Activated T-helper 2 cell treated with anti-CD3 and anti-CD28 coated beads, Interferon-gamma antibody, Interleukin-2, Interleukin-4, amounts not matched to agents 10 μg/mL and 5 μg/mL and 100 μg/mL, durations not matched to agents 14 hours and 24 hours and 36 hours (primary cell): ENCODE results near the gene TRAPPC11. TPM values are rescaled to one million over a fixed set of nuclear protein-coding genes. Genes with fewer than 3 reads are reported as not detected.
"Not testable (repeated sequence)": the region's sequence is repeated elsewhere in the genome, so short reads cannot be mapped to it uniquely, and the experiment has no call there.

Source experiments
- DNase-seq: peaks from one replicate; pipeline ENCODE4 v3.0.0; 2021; ENCODE audit warnings: low spot score
- H3K27ac Mint-ChIP-seq: one replicate; pipeline ENCODE4 v1.8.0; 2021; ENCODE audit warnings: mixed read lengths
- H3K27me3 Mint-ChIP-seq: one replicate; pipeline ENCODE4 v1.8.0; 2021; ENCODE audit warnings: low read depth, mixed read lengths
- H3K36me3 Mint-ChIP-seq: one replicate; pipeline ENCODE4 v1.8.0; 2021; ENCODE audit warnings: low read depth, mixed read lengths
- H3K4me1 Mint-ChIP-seq: one replicate; pipeline ENCODE4 v1.8.0; 2021; ENCODE audit warnings: low read depth, mixed read lengths
- H3K4me3 Mint-ChIP-seq: one replicate; pipeline ENCODE4 v1.8.0; 2021; ENCODE audit warnings: low read depth, mild to moderate bottlenecking, moderate library complexity, mixed read lengths
- H3K9me3 Mint-ChIP-seq: one replicate; pipeline ENCODE4 v1.8.0; 2021; ENCODE audit warnings: mixed read lengths
- intact Hi-C: fragments of 100-400 bp; cut with micrococcal nuclease; formaldehyde crosslinking; loops from one replicate; pipeline ENCODE4 v1.15.1; 2023
- total RNA-seq: library from RNA; stranded (reverse); gene quantifications from 2 replicates; pipeline ENCODE4 v1.2.3, GENCODE V29; 2022

TRAPPC11 gene
- total RNA-seq: 28.1 and 32.0 TPM in 2 replicates

DNA sequence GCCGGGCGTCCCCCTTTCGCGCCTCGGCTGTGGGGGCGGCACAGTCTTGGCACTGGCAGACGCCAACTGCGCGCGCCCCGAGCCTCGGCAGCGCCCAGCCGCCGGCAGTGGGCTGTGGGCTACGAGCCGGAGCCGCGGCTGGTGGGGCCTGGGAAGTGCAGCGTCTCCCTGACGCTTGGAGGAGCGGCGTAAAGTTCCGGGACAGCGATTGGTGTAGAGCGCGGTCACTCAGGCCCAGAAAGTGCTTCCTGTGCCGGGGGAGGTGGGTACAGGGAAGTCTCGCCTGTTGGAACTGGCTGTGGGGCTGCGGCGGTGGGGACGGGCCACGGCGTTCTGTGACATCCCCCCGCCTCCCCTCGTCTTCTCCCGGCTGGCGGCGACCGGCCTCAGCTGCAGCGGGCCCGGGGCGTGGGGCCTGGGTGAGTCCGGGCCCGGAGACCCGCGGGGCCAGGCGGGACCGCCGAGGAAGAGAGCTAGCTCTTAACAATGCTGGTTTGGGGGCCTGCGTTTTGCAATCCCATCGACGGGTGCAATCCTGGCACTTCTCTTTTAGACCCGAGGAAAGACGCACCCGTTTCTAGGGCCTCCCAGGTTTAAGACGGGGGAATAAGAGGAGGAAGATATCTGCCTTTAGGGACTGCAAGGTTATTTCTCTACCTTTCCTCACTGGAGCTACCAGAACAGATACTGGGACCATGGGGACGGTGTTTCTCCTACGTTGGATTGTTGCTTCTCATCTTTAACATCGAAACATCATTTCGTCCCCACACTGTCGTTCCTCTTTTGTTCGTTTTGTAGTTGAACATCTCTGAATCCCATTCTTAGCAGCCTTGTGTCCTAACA, at the start of gene TRAPPC11, which contains the start of gene RWDD4:
Gene TRAPPC11, plus strand, starts transcription at position 265 of the 843 bp plus-strand sequence. CDS start 4,575 bp downstream, outside the sequence.
Gene RWDD4, minus strand, starts transcription at position 157 of the 843 bp plus-strand sequence. CDS start 233 bp downstream, outside the sequence.
- H3K4me1 Mint-ChIP-seq: peaks cover 22% of the 10 kb centered on the region
- intact Hi-C loops: loop anchor here (1.0 to 5.0 kb wide), 4 partner anchors 63 to 742 kb away; partner anchors contain the start of genes CDKN2AIP and DCTD

GRCh38 chr4:183610033-183610432, 49.1 kb upstream of the TRAPPC11 start:
- H3K4me1 Mint-ChIP-seq: no peaks in the 10 kb centered on the region
- H3K9me3 Mint-ChIP-seq: no peaks in the 10 kb centered on the region
- intact Hi-C loops: no loop called here
- no peak overlapping the region for H3K27ac Mint-ChIP-seq
- DNase-seq: no peak
- H3K36me3 Mint-ChIP-seq: no peaks in the 10 kb centered on the region
- no peak overlapping the region for H3K4me3 Mint-ChIP-seq
- H3K27me3 Mint-ChIP-seq: peaks cover 6% of the 10 kb centered on the region

More for the DNA sequence above, at the start of gene TRAPPC11, which contains the start of gene RWDD4:
- H3K4me3 Mint-ChIP-seq: peak within 1 kb of the TSS; percentile 93
- H3K36me3 Mint-ChIP-seq: peaks cover 26% of the 10 kb centered on the region
- H3K27ac Mint-ChIP-seq: peak within 1 kb of the TSS; percentile 96
- DNase-seq: peak; percentile 95
- H3K9me3 Mint-ChIP-seq: no peaks in the 10 kb centered on the region
- H3K27me3 Mint-ChIP-seq: no peaks in the 10 kb centered on the region

DNA sequence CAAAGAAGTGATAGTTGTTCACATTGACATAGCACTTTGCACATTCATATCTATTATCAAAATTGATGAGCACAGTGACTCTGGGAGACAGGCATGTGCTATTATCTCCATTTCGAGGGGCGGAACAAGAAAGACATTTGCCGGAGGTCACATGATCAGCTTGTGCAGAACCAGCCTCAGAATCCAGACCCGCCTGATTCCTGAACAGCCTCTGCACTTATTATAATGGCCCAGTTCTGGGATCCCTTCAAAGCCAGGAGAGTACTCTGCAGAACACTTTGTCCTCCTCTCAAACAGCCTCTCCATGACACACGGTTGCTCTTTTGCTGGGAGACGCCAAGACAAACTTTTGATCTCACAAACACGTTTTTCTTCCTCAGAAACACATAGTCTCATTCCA, 48.5 kb upstream of the TRAPPC11 start:
- Mint-ChIP-seq H3K27ac (no peak overlapping the region), H3K27me3 (peaks cover 6% of the 10 kb centered on the region), H3K9me3 (no peaks in the 10 kb centered on the region), H3K36me3 (no peaks in the 10 kb centered on the region), H3K4me1 (no peaks in the 10 kb centered on the region), H3K4me3 (no peak overlapping the region)
- DNase-seq: no peak
- intact Hi-C loops: no loop called here

DNA sequence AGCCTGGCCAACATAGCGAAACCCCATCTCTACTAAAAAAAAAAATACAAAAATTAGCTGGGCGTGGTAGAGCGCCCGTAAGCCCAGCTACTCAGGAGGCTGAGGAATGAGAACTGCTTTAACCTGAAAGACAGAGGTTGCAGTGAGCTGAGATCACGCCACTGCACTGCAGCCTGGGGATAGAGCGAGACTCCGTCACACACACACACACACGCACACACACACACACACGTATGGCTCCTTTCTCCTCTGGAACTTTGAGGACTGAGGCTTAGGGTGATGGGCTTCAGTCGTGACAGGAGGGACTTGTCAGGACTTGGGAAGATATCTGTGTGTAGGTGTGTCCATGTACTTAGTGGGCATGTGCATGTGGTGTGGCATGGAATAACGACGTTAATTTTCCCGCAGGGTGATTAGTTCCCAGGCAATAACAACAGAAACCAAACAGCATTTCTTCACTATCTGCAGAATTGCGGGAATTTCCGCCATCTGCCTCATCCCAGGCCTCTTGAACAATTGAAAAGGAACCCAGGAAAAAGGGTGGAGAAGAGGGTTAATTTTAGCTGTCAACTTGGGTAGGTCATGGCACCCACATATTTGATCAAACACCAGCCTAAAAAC, 47.8 kb upstream of the TRAPPC11 start:
- intact Hi-C loops: no loop called here
- H3K36me3 Mint-ChIP-seq: no peaks in the 10 kb centered on the region
- peaks cover 6% of the 10 kb centered on the region for H3K27me3 Mint-ChIP-seq
- H3K4me1 Mint-ChIP-seq: no peaks in the 10 kb centered on the region
- no peaks in the 10 kb centered on the region for H3K9me3 Mint-ChIP-seq
- no peak overlapping the region for H3K27ac Mint-ChIP-seq
- H3K4me3 Mint-ChIP-seq: no peak overlapping the region
- DNase-seq: no peak

DNA sequence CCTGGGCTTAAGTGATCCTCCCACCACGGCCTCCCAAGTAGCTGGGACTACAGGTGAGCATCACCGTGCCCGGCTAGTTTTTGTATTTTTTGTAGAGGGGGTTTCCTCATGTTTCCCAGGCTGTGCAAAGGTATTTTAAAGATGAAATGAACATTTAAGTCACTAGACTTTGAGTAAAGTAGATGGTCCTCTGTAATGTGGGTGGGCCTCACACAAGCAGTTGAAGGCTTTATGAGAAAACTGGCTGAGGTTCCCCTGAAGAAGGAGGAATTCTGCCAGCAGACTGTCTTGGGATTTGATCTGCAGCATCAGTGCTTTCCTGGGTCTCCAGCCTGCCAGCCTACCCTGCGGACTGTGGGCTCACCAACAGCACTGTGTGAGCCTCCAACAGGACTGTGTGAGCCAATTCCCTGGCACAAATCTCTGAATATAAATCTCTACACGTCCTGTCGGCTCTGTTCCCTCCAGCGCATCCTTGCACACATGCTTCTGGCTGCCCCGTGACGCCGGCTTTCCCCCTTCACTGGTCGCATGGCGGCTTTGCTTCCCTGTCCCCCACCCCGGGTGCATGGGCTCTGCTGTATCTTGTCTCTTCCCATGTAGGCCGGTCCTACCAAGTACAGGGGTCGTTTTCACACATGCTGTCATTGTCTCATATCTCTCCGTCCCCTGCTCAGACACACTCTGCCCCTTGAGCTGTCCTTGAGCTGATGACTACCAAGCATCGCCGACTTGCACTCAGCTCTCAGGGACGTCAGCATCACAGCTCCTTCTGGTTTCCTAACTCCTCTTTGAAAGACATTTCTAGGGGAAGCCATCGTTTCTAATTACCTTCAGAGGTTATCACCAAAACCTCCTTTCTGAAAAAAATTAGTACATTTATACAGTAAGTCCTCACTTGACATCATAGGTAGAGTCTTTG, 46.5 kb upstream of the TRAPPC11 start:
- Mint-ChIP-seq H3K27ac (no peak overlapping the region), H3K9me3 (no peaks in the 10 kb centered on the region), H3K4me1 (no peaks in the 10 kb centered on the region), H3K27me3 (peaks cover 6% of the 10 kb centered on the region), H3K36me3 (no peaks in the 10 kb centered on the region), H3K4me3 (no peak overlapping the region)
- no peak for DNase-seq
- intact Hi-C loops: no loop called here

DNA sequence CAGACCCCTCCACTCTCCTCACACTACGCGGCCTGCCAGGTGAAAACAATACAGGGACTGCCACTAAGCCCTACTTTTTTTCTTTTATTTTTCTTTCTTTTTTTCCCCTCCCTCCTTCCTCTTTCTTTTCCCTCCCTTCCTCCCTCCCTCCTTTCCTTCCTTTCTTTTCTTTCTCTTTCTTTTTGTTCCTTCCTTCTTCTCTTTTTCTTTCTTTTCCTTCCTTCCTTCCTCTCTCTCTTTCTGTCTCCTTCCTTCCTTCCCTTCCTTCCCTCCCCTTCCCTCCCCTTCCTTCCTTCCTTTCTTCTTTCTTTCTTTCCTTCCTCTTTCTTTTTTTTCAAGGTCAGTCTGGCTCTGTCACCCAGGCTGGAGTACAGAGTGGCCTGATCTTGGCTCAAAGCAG, 42.0 kb upstream of the TRAPPC11 start:
- H3K27me3 Mint-ChIP-seq: peaks cover 9% of the 10 kb centered on the region
- intact Hi-C loops: no loop called here
- no peak for DNase-seq
- H3K36me3 Mint-ChIP-seq: no peaks in the 10 kb centered on the region
- H3K27ac Mint-ChIP-seq: no peak overlapping the region
- H3K4me3 Mint-ChIP-seq: no peak overlapping the region
- H3K4me1 Mint-ChIP-seq: peaks cover 4% of the 10 kb centered on the region
- no peaks in the 10 kb centered on the region for H3K9me3 Mint-ChIP-seq

GRCh38 chr4:183618681-183619080, 40.4 kb upstream of the TRAPPC11 start:
- Mint-ChIP-seq H3K27me3 (peaks cover 9% of the 10 kb centered on the region), H3K9me3 (no peaks in the 10 kb centered on the region), H3K36me3 (no peaks in the 10 kb centered on the region), H3K27ac (no peak overlapping the region), H3K4me3 (no peak overlapping the region), H3K4me1 (peaks cover 4% of the 10 kb centered on the region)
- intact Hi-C loops: no loop called here
- no peak for DNase-seq

DNA sequence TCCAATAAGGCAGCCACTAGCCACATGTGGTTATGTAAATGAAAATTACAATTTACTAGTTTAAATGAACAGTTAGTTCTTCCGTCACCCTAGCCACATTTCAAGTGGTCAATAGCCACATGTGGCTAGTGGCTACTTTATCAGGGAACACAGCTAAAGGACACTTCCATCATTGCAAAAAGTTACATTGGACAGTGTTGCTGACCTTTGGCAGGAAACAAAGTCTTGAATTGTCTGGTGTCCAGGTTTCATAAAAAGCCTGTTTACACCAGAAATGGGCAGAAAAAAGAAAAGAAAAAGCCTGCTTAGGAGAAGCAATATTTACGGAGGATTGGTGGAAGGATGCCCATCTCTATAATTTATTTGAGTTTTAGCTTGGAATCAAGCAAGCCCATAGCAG, 38.7 kb upstream of the TRAPPC11 start:
- intact Hi-C loops: no loop called here
- H3K27ac Mint-ChIP-seq: no peak overlapping the region
- DNase-seq: no peak

GRCh38 chr4:183621875-183622274, 37.2 kb upstream of the TRAPPC11 start:
- intact Hi-C loops: no loop called here
- no peak for DNase-seq
- Mint-ChIP-seq H3K27ac (no peak overlapping the region), H3K9me3 (no peaks in the 10 kb centered on the region), H3K4me3 (no peak overlapping the region), H3K4me1 (peaks cover 4% of the 10 kb centered on the region), H3K27me3 (peaks cover 3% of the 10 kb centered on the region), H3K36me3 (no peaks in the 10 kb centered on the region)

More for the DNA sequence above, 38.7 kb upstream of the TRAPPC11 start:
- Mint-ChIP-seq H3K4me1 (peaks cover 4% of the 10 kb centered on the region), H3K27me3 (peaks cover 3% of the 10 kb centered on the region), H3K36me3 (no peaks in the 10 kb centered on the region), H3K9me3 (no peaks in the 10 kb centered on the region), H3K4me3 (no peak overlapping the region)

GRCh38 chr4:183624548-183624947, 34.5 kb upstream of the TRAPPC11 start:
- intact Hi-C loops: no loop called here
- H3K9me3 Mint-ChIP-seq: no peaks in the 10 kb centered on the region
- peaks cover 4% of the 10 kb centered on the region for H3K4me1 Mint-ChIP-seq
- H3K27ac Mint-ChIP-seq: no peak overlapping the region
- H3K4me3 Mint-ChIP-seq: no peak overlapping the region
- H3K36me3 Mint-ChIP-seq: no peaks in the 10 kb centered on the region
- peaks cover 3% of the 10 kb centered on the region for H3K27me3 Mint-ChIP-seq
- no peak for DNase-seq

DNA sequence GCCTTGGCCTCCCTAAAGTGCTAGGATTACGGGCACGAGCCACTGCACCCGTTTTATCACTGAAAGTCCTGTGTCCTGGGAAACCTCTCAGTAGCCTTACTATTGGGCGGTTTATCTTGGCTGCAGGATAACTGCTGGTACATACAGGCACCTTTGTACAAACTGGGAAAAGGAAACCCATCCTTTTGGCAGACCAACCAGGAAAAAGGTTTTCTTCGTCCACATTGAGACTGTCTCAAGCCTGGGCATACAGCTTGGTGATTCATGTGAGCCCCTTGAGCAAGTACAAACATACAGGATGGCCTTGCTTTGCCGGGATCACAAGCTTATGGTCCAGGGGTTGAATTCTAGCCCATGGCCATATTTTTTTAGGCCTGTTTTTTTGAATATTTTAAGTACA, 32.9 kb upstream of the TRAPPC11 start:
- no peak for DNase-seq
- no peaks in the 10 kb centered on the region for H3K36me3 Mint-ChIP-seq
- no peak overlapping the region for H3K4me3 Mint-ChIP-seq
- H3K27me3 Mint-ChIP-seq: peaks cover 3% of the 10 kb centered on the region
- no peak overlapping the region for H3K27ac Mint-ChIP-seq
- no peaks in the 10 kb centered on the region for H3K9me3 Mint-ChIP-seq
- intact Hi-C loops: no loop called here
- H3K4me1 Mint-ChIP-seq: peaks cover 4% of the 10 kb centered on the region

GRCh38 chr4:183627286-183627685, 31.8 kb upstream of the TRAPPC11 start:
- H3K4me1 Mint-ChIP-seq, H3K36me3 Mint-ChIP-seq, DNase-seq, H3K4me3 Mint-ChIP-seq, H3K27me3 Mint-ChIP-seq, H3K9me3 Mint-ChIP-seq, intact Hi-C loops, H3K27ac Mint-ChIP-seq: not testable (repeated sequence)
